DLD1 (cell line): Measurements from ENCODE around the gene CACNA2D4.
"Not testable (repeated sequence)": the region's sequence is repeated elsewhere in the genome, so short reads cannot be mapped to it uniquely, and the experiment has no call there.

Experiments used
- in situ Hi-C: cut with HindIII; loops from 2 replicates; pipeline ENCODE4 v1.10.0; 2017; ENCODE audit warnings: low sequenced_read_pairs

CACNA2D4 gene

GRCh38 chr12:1918081-1918883, at the start of gene CACNA2D4:
Gene CACNA2D4, minus strand, starts transcription at chr12:1918652. Its CDS starts 179 bp downstream, at chr12:1918473.
- in situ Hi-C loops, result loop anchor here (5.0 kb wide), 1 partner anchor 36 kb away; no protein-coding TSS in a partner anchor

- in situ Hi-C loops, result no loop called here
Measured at GRCh38 chr12:1966561-1967226, 48.2 kb upstream of the CACNA2D4 start.

GRCh38 chr12:1965916-1966315, 47.5 kb upstream of the CACNA2D4 start:
- in situ Hi-C loops, result no loop called here

- in situ Hi-C loops, result no loop called here
Measured at GRCh38 chr12:1962051-1963020, 43.9 kb upstream of the CACNA2D4 start.

GRCh38 chr12:1956716-1957115, 38.3 kb upstream of the CACNA2D4 start:
- in situ Hi-C loops, result no loop called here

- in situ Hi-C loops, result no loop called here
Measured at GRCh38 chr12:1949771-1950470, 31.5 kb upstream of the CACNA2D4 start.

GRCh38 chr12:1948883-1949282, 30.4 kb upstream of the CACNA2D4 start:
- in situ Hi-C loops, result no loop called here

GRCh38 chr12:1947081-1947480, 28.6 kb upstream of the CACNA2D4 start:
- in situ Hi-C loops, result no loop called here

- in situ Hi-C loops, result no loop called here
Measured at GRCh38 chr12:1946296-1946695, 27.8 kb upstream of the CACNA2D4 start.

- in situ Hi-C loops, result not testable (repeated sequence)
Measured at GRCh38 chr12:1945502-1945901, 27.1 kb upstream of the CACNA2D4 start.

- in situ Hi-C loops, result no loop called here
Measured at GRCh38 chr12:1939801-1940607, 21.6 kb upstream of the CACNA2D4 start.

- in situ Hi-C loops, result no loop called here
Measured at GRCh38 chr12:1939331-1939730, 20.9 kb upstream of the CACNA2D4 start.

GRCh38 chr12:1937481-1938224, 19.2 kb upstream of the CACNA2D4 start:
- in situ Hi-C loops, result no loop called here

- in situ Hi-C loops, result no loop called here
Measured at GRCh38 chr12:1936406-1937320, 18.2 kb upstream of the CACNA2D4 start.

- in situ Hi-C loops, result no loop called here
Measured at GRCh38 chr12:1935700-1936378, 17.4 kb upstream of the CACNA2D4 start.

- in situ Hi-C loops, result no loop called here
Measured at GRCh38 chr12:1935242-1935641, 16.8 kb upstream of the CACNA2D4 start.

- in situ Hi-C loops, result no loop called here
Measured at GRCh38 chr12:1934831-1935230, 16.4 kb upstream of the CACNA2D4 start.
